Vagina (tissue), 2 donors: ENCODE data around the gene ANGPT4.

Experiments
- CTCF ChIP-seq, 3 experiments: fragments of 450-650 bp in 2 of 3; fragments of 200-600 bp in 1 of 3; sonication (generic) in 1 of 3; IDR thresholded peaks; one replicate each; pipeline ENCODE4 v1.5.1; 2017 to 2019; ENCODE audit warnings: antibody characterized with exemption in 3 of 3, mild to moderate bottlenecking in 2 of 3, moderate library complexity in 2 of 3
- POLR2A ChIP-seq, 2 donors: fragments of 450-650 bp; IDR thresholded peaks; one replicate each; pipeline ENCODE4 v1.6.1; 2017; ENCODE audit warnings: antibody characterized with exemption in 2 of 2, mild to moderate bottlenecking in 2 of 2, moderate library complexity in 2 of 2
- POLR2AphosphoS5 ChIP-seq, 2 donors: sonication (generic); formaldehyde crosslinking; IDR thresholded peaks; one replicate each; pipeline ENCODE4 v1.9.0; 2017; ENCODE audit warnings: antibody characterized with exemption in 2 of 2, mild to moderate bottlenecking in 2 of 2, low read depth in 1 of 2; ENCODE audit not compliant: insufficient read depth in 1 of 2

GRCh38 chr20:881051-881782, 34.9 kb downstream of the ANGPT4 start:
- TF ChIP-seq CTCF (IDR thresholded peaks at IDR 0.05) (no peak), POLR2AphosphoS5 (IDR thresholded peaks at IDR 0.05; ENCODE audit: insufficient read depth in 1 of 2, low read depth in 1 of 2) (no peak), POLR2A (IDR thresholded peaks at IDR 0.05) (no peak)
